T-helper 2 cell (primary cell): ENCODE measurements around the gene GREB1L.
A peak's percentile ranks its signal among the peaks of the same experiment; 100 is the strongest.
"Not testable (repeated sequence)": the region's sequence is repeated elsewhere in the genome, so short reads cannot be mapped to it uniquely, and the experiment has no call there.

Experiments
- DNase-seq, 5 experiments: peaks; one replicate each; pipeline versions ENCODE4 v3.0.0 to v3.0.0-alpha.2; 2012 to 2022

GREB1L gene

GRCh38 chr18:21369597-21369996, 127.6 kb downstream of the GREB1L start:
- not testable (repeated sequence) for DNase-seq

DNA sequence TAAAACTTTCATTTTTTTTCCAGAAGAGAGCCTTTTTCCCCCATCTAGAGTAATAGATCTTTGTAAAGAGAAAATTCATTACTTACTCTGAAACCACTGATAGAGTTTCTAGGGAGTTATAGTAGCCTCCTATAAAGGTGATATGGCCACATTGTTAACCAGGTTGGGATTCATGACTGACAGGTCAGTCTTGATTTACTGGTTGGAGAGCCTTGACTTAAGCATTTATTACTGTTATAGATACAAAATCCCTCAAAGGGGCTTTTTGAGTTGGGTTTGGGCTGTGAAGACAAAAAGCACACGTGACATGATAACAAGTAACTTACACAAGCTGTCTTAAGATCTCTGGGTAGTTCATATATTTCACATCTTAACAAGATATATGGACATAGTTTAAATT, 141.0 kb downstream of the GREB1L start:
- DNase-seq, result no peak

DNA sequence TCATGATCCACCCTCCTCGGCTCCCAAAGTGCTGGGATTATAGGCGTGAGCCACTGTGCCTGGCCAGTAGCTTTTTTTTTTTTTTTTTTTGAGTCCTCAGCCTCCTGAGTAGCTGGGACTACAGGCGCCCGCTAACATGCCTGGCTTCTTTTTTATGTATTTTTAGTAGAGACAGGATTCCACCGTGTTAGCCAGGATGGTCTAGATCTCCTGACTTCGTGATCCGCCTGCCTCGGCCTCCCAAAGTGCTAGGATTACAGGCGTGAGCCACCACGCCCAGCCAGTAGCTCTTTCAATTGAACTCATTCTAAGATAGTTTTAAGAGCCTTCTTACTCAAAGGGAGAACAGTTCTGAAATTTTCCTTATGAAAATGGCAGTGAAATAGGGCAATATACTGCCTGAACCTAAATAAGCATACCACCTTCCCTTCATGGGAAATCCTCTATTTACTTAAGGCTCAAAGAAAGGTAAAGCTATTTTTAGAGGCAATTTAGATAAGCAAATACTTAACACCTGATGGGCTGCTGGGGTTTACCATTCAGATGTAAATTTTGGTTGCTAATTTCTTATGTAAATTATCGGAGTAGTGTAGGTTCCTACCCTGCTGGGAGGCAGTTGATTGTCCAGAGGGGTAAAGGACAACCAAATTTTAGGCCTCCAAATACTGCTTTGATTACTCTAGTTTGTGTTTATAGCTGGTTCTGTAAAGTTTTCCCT, 144.7 kb downstream of the GREB1L start:
- no peak for DNase-seq

DNA sequence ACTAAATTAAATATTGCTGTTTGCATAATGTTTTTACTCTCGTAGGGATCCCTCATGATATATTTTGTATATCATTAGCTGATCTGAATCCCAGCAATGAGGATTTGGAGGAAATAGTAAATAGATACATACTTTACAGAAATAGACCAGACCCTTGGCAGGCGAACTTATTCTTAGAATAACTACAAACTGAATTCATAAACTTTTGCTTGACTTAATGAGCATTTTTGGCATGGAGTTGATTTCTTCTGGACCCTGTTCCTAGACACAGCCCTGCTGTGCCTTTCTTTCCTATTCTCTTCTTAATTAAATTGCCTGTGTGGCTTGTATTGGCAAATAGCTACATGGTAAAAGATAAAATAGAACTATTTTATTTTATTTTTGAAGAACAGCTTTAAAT, 145.9 kb downstream of the GREB1L start:
- no peak for DNase-seq

DNA sequence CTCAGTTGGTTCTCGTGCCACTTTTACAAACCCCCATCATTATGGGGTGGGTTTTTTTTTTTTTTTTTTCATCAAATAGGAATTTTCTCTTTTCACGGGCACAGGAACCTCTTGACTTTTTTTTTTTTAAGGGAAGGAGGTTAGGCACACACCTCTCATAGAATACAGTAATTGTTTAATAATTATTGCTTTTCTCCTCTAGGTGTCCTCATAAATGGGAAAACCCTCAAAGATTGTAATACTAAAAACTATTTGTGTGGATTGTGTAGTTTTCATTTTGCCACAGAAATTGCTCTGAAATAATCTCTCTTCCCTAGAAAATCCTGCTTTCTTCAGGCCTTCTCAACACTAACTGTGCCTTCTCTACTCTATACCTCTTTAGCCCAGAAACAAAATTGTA, 147.3 kb downstream of the GREB1L start:
- DNase-seq, result no peak

DNA sequence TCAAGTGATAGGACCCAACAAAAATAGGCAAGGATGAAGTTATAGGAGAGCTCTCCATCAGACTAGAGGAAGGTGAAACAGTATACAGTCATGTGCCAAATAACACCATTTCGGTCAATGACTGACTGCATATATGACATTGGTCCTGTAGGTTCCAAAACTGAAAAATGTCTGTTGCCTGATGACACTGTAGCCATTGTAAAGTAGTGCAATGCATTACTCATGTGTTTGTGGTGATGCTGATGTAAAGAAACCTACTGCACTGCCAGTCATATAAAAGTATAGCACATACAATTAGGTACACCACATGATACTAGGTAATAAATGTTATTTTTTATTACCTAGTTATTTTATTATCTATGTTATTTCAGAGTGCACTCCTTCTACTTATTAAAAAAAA, 147.9 kb downstream of the GREB1L start:
- no peak for DNase-seq

- DNase-seq, result peak in 1 of 5 experiments; percentile 4
Measured at GRCh38 chr18:21391074-21391673, 149.1 kb downstream of the GREB1L start.

DNA sequence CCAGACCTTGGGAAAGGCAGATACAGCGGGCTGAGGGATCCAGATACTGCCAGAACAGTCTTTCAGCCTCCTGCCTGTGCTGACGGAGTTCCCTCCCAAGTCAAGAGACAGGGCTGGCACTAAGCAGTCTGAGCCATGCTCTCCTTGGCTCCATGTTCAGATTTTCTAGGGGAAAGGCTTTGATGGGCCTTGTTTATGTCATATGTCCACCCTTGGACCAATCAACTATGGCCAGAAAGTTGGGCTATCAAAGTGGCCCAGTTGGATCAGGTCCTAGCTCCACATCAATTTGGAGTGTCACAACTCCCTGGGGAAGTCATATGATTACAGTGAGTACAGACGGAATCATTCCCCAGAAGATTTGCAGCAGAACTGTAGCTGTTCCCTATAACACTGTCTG, 152.0 kb downstream of the GREB1L start:
- DNase-seq, result no peak

- DNase-seq, result no peak
Measured at GRCh38 chr18:21398121-21398520, 156.1 kb downstream of the GREB1L start.

DNA sequence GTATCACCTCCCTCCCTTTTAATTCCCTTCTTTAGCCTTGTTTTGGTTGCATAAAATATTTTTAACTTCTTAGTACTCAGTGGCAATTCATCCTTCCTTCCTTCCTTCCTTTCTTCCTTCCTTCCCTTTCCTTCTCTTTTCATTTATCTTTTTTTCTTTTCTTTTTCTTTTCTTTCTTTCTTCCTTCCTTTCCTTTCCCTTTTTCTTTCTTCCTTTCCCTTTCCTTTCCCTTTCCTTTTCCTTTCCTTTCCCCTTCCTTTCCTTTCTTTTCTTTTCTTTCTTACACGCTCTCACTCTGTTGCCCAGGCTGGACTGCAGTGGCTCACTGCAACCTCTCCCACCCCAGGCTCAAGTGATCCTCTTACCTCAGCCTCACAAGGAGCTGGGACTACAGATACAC, 160.2 kb downstream of the GREB1L start:
- no peak for DNase-seq

DNA sequence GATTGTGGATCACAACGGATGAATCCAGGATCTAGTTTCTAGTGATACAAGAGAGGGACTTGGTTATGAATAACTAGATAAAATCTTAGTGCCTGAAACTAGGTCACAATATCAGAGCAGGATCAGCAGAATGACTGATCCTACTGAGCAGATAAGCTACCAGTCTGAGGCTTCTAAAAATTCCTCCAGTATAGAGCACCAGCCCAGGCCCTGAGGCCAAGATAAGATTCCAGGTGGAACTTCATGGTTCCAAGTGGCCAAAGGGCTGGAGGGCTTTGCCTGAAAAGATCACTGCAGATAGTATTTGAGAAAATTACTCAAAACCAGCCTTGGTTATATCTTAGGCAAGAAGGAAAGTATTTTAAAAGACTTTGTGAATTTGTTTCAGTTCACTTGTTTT, 162.4 kb downstream of the GREB1L start:
- DNase-seq, result no peak

DNA sequence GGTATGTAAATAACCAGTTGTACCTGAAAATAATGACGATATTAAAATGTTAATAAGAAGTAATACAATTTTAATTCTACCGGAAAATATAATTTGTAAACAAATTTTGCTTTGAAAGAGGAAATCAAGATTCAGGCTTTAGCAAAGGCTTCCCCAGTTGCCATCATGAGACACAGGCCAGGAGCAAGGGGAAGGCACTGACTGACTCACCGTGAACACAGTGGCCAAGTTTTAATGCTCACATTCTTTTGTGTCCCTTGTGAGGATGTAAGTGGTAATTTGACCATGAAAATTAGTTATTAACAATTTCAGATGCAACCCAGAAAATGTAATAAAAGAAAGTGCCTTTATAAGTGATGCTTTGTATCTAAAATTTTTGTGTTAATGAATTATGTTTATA, 164.1 kb downstream of the GREB1L start:
- no peak for DNase-seq

- DNase-seq, result no peak
Measured at GRCh38 chr18:21408681-21409080, 166.6 kb downstream of the GREB1L start.

DNA sequence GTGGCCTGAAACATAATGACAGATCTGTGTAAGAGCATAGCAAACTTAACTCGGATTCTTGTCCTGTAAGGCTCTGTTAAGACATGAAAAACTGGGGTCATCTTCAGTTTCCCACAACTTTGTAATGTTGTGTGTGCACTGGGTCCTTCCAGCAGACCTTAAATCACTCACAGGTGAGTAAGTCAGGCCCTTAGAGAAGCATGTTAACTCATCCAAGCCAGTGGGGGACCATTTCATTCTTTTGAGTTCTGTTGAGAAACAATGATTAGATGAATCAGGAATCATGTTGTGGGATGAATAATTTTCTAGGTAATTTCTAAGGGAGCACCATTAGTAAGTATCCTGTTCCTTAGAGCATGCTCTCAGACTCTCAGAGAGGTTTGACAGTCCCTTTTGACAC, 191.4 kb downstream of the GREB1L start:
- no peak for DNase-seq

DNA sequence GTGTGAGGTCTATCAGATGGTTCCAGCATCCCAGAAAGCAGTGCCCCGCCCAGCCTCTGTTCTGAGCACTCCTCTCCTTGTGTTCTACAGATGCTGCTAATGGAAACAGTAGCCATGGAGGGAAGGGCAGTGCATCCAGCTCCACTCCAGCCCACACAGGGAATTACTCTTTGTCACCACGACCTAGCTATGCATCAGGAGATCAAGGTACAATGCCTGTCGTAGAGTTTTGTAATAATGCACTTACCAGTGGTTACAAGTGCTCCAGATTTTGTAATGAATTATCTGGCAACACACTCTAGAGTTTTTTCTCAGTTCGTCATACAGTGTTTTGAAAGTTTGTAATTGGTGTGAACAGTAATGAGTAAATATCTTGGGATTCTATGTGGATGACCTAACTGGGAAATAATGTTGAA, 197.4 kb downstream of the GREB1L start:
- DNase-seq, result no peak

GRCh38 chr18:21441670-21442069, 199.6 kb downstream of the GREB1L start:
- DNase-seq, result no peak

- no peak for DNase-seq
Measured at GRCh38 chr18:21443776-21444464, 201.9 kb downstream of the GREB1L start.

GRCh38 chr18:21444465-21445212, 202.6 kb downstream of the GREB1L start:
- peak in 1 of 5 experiments; percentile 8 for DNase-seq

DNA sequence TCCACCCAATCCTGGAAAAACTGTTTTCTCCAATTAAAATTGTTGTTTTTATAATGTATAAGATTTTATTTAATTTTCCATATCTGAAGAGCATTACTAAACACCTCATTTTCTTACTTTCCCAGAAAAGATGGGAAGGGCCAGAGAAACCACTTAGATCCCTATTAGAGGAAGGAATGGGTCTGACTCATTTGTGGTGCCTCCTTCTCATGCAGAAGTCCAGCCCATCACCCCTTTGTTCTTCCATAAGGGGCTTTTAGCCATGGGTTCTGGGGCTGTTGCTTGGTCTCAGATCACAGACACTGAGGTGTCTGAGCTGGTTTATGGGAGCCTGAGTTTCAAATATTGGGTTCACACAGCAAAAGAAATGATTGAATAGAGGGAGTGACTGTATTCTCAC, 206.3 kb downstream of the GREB1L start:
- no peak for DNase-seq

GRCh38 chr18:21449367-21450290, 207.6 kb downstream of the GREB1L start:
- DNase-seq, result no peak

DNA sequence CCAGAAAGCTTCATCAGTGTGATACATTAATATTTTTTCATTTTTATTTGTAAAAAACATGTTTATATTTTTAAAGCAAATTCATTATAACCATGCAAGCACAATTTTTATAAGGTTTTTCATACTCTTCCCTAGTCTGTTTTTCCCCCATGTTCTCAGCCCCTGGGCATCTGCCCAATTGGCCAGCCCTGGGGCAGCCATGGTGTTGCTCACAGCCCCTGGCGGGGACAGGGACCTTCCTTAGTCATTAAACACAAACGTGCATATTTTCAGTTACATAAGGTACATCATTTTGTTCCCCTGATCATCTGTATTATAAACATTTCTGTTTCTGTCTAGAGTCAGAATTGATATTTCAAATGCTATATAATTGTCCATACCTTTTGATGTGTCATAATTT, 208.5 kb downstream of the GREB1L start:
- DNase-seq, result no peak

DNA sequence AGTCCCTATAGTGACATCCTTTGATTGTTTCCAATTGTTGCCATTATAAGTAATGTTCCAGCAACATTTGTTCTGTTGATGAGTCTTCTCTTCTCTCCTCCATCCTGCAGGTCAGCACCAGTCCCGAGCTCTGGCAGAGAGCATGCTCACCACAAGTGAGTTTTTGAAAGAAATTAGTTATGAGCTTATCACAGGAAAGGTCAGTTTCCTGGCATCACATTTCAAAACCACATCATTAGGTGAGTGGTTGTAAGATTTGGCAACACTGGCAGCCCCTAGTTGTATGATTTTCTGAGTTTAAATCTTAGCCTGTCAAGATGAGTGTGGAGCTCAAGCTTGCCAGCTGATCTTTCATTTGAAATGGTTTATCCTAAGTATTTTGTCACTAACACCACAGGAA, 208.9 kb downstream of the GREB1L start:
- no peak for DNase-seq
